ENCODE results near the gene MYRFL.

DNA sequence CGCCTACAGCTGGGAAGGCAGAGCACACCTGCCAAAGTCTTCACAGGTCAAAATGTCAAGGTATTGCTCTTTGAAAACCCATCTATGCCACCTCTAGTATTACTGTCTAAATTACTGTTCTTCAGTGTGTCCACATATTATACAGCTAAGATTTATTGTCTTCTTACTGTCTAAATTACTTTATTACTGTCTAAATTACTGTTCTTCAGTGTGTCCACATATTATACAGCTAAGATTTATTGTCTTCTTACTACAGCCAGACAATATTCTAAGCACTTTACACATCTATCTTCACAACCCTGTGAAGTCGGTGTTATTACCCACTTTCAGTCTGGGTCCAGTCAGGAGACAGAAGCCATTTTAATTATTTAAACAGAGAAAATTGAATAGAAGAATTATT, 173.9 kb downstream of the MYRFL start:
- TF ChIP-seq EZH2phosphoT487 (IDR thresholded peaks at IDR 0.05; ENCODE audit: borderline replicate concordance, low read depth): no peak
- no peak for TF ChIP-seq POLR2AphosphoS5 (IDR thresholded peaks at IDR 0.05; ENCODE audit: low read depth, low read length)
- TF ChIP-seq, protein P1, sequence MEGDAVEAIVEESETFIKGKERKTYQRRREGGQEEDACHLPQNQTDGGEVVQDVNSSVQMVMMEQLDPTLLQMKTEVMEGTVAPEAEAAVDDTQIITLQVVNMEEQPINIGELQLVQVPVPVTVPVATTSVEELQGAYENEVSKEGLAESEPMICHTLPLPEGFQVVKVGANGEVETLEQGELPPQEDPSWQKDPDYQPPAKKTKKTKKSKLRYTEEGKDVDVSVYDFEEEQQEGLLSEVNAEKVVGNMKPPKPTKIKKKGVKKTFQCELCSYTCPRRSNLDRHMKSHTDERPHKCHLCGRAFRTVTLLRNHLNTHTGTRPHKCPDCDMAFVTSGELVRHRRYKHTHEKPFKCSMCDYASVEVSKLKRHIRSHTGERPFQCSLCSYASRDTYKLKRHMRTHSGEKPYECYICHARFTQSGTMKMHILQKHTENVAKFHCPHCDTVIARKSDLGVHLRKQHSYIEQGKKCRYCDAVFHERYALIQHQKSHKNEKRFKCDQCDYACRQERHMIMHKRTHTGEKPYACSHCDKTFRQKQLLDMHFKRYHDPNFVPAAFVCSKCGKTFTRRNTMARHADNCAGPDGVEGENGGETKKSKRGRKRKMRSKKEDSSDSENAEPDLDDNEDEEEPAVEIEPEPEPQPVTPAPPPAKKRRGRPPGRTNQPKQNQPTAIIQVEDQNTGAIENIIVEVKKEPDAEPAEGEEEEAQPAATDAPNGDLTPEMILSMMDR (IDR thresholded peaks at IDR 0.05): no peak
- no peak for TF ChIP-seq JUND (IDR thresholded peaks at IDR 0.05)
- TF ChIP-seq SIN3A (IDR thresholded peaks at IDR 0.05; ENCODE audit: borderline replicate concordance, low read depth, low read length): no peak
- no peak for TF ChIP-seq TCF12 (IDR thresholded peaks at IDR 0.05)
- TF ChIP-seq, protein P2, sequence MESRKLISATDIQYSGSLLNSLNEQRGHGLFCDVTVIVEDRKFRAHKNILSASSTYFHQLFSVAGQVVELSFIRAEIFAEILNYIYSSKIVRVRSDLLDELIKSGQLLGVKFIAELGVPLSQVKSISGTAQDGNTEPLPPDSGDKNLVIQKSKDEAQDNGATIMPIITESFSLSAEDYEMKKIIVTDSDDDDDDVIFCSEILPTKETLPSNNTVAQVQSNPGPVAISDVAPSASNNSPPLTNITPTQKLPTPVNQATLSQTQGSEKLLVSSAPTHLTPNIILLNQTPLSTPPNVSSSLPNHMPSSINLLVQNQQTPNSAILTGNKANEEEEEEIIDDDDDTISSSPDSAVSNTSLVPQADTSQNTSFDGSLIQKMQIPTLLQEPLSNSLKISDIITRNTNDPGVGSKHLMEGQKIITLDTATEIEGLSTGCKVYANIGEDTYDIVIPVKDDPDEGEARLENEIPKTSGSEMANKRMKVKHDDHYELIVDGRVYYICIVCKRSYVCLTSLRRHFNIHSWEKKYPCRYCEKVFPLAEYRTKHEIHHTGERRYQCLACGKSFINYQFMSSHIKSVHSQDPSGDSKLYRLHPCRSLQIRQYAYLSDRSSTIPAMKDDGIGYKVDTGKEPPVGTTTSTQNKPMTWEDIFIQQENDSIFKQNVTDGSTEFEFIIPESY (IDR thresholded peaks at IDR 0.05; ENCODE audit: borderline replicate concordance, low read depth): no peak
- TF ChIP-seq RXRA (IDR thresholded peaks at IDR 0.05; ENCODE audit: borderline replicate concordance, low read depth): no peak
- no peak for TF ChIP-seq EP300 (IDR thresholded peaks at IDR 0.05; ENCODE audit: borderline replicate concordance in 1 of 2, low read depth in 1 of 2, low read length in 1 of 2)
- TF ChIP-seq RFX5 (IDR thresholded peaks at IDR 0.05; ENCODE audit: low read length): no peak

All from SK-N-SH (cell line).